GM19328 (cell line): Measurements from ENCODE around the gene MAPKAP1.
A peak's percentile ranks its signal among the peaks of the same experiment; 100 is the strongest.

Experiments
- ATAC-seq: cut with Tn5 transposase; IDR thresholded peaks from one replicate; pipeline ENCODE4 v1.9.1; 2021; ENCODE audit warnings: mild to moderate bottlenecking, moderate library complexity; ENCODE audit not compliant: unreplicated experiment

Gene MAPKAP1

DNA sequence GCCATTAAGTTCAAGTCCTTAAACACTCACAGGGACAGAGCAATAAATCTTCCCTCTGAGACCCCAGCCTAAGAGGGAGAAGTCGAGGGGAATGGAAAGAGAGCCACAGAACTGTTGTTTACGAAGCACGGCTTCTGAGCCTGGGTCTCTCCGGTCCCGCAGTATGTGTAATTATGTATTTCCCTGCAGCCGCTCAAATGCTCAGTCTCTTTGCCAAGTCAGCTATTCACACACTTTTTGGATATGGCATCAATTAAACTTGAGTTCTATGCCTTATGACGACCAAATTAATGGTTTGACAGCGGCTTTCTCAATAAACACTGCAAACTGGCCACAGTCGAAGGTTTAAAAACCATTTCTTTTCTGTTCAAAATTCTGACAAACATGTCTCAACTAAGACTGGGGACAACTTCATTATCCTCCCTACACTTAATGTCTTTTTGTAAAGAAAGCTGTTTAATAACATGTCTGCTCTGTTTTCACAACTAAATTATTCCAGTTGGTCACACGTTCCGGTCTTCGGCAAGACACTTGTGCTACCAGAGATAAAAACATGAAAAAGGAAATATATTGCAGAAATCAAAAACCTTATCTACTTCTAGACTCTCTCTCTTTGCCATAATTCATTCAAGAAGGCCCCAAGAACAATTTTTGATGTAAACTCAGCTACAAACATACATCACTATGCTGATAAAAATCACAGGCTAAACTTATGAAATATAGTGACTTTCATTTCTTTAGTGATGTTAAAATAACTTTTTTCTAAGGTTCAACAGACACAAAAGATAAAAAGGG is 242.2 kb downstream of the MAPKAP1 start:
- no peak for ATAC-seq

DNA sequence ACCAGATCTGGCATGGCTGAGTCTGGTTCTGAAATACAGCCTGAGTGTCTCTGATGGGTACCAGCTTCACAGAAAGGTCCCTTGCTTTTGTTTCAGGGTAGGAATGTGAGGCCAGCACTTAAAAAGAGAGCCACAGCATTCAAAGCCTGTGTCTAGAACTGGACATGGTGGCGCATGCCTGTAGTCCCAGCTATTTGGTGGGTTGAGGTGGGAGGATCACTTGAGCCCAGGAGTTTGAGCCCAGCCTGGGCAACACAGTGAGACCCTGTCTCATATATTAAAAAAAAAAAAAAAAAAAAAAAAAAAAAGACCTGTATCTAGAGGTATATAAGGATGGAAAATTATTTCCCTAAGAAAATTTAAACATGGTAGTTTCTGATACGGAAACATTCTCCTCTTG is 243.1 kb downstream of the MAPKAP1 start:
- no peak for ATAC-seq

DNA sequence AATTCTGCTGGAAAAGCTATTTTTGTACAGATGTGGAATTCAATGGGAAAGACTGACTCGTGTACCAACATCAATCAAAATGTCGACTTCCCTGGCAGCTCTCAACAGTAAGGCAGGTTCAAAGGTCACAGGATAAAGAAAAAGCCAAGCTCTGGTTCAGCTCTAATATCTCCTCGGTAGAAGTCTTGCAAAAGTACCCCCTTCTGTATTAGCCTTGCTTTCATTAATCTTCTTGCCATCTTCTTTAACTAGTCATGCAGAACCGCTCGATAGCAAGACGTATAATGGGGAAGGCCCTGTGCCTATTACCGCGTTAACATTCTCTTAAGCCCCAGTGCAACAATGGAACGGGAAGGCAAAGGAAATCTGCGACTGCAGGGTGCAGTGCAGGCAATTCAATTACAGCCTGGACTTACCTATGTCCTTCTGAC is 244.1 kb downstream of the MAPKAP1 start:
- ATAC-seq, result no peak

DNA sequence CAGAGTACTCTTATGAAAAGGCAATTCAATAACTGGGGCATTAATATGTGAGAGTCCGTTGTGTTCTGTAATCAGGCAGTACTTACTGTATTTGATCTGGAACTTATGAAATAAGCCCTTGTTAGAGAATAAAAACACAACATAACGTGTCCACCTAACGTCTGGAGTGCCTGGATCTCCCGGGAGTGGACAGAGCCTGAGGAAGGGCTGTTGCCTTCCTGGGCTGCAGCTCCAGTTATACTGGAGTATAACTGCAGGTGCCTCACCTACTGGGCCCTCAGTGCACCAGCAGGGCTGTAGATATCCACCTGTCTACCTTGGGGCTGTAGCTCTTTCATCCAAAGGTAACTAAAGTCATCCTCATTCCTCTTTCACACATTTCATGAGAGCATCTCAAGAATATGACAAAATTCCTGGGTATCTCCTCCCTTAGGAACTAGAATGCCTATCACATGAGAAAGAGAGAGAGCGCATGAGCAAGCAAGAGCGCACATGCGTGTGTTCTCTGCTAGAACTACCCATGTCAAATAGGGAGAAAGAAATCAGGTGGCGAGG is 245.3 kb downstream of the MAPKAP1 start:
- ATAC-seq, result no peak

DNA sequence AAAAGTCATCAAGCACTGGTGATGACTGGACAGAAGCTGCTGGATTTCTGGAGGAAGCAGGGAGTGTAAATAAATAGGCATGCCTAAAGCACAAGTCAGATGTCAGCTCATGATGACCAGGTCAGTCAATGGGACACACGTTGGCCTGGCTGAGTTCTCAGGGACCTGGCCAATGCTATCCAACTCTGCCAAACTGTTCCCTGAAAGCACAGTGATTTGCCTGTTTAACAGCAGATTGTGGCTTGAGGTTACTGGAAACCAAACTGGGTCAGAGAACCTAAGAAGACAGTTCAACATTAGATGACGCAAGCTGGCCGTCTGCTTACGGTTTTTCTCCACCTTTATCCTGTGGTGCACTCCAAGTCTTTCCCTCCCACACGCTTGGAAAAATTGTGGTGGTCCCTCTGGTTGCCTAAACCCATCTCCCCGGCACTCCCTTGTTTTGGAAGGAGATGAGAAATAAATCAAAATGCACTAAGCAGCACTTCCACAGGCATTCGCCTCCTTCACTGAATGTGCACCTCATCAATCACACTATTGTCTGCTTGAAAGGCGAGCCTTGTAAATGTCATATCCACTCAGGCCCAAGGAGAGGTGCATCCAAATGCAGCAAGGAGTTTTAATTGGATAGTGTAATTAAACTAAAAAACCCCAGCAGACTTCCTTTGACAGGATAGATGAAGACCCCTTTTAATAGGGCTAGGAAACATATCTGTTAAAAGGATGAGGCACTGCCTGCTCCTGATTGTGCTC is 245.9 kb downstream of the MAPKAP1 start:
- ATAC-seq, result no peak

DNA sequence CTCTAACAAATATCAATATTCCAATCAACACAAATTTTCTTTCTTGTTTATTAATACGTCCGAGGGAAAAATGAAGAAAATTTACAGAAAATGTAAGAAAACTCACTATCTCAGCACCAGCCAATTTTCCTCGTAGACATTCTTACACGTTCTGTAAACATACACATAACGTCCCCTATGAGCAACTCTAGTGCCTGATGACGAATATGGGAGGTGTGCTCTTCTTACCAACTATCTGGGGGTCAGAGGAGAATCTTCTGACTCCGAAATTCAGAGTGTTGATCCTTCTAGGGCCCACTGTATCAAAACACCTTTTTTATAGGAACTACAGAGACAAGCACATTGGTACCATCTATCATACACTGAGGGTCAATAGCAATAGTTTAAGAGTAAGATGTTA is 246.7 kb downstream of the MAPKAP1 start:
- no peak for ATAC-seq

DNA sequence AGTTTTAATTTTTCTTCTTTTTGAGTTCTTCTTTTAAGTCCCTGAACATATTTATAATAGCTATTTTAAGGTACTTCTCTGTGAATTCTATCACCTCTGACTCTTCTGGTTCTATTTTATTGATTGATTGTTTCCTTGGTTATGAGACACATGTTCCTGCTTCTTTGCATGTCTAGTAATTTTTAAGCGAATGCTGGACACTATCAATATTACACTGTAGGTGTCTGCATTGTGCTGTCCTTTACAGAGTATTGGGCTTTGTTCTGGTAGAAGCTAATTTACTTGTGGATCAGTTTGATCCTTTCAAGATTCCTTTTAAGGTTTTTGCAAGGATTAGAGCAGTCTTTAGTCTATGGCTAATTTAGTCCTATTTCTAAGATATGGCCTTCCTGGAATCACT is 249.7 kb downstream of the MAPKAP1 start:
- no peak for ATAC-seq

DNA sequence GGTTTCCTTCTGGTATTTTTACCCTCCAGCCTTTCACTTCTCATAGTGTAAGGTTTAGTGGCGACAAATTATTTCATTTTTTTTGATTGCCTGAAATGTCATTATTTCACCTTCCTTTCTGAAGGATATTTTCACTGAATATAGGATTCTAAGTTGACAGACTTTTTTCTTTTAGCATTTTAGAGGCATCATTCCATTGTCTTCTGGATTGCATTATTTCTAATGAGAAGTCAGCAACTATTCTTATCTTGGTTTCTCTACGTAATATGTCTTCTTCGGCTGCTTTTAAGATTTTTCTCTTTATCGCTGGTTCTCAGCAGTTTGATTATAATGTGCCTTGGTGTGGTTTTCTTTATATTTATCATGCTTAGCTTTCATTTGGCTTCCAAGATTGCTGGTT is 251.1 kb downstream of the MAPKAP1 start:
- no peak for ATAC-seq

DNA sequence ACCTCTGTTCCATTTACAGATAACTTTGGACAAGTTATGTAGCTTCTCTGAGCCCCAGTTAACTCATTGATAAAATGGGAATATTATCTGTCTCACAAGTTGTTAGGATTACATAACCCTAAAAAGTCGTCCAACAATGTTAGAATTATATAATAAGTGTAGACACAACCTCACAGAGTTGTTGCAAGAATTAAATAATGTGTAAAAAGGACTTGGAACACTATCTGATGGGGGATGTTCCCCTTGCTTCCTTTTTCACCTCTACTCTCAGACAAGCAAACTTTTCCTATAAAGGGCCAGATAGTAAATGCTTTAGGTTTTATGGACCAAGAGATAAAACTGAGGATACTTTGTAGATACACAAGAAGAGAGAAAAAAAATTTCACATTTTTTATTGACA is 251.9 kb downstream of the MAPKAP1 start:
- ATAC-seq, result no peak

DNA sequence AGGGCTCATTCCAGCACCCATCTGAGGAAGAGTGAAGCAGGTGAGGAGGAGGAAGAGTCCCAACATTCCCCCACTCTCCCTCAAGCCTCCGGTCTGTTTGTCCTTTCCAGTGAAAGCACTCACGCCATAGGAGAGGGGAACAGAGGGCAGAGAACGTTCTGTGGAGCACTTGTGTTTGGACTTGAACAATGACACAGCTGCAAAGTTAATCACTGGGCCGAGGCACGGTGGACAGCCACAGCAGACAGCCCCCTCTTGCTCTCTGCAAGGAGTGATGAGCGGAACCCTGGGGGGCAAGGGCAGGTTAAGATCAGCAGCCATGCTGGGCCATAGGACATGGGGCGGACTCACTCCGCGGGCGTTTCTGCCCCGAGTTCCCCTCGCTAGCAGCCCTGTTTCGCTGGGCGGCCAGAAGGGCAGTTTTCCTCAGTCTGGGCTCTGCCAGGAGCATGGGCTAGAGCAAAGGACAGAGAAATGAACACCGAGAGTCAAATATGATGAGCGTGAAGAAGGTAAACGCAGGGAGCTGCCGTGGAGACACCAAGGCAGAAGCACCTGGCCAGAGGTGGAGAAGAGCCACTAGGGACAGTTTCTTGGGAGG is 259.7 kb downstream of the MAPKAP1 start:
- no peak for ATAC-seq

DNA sequence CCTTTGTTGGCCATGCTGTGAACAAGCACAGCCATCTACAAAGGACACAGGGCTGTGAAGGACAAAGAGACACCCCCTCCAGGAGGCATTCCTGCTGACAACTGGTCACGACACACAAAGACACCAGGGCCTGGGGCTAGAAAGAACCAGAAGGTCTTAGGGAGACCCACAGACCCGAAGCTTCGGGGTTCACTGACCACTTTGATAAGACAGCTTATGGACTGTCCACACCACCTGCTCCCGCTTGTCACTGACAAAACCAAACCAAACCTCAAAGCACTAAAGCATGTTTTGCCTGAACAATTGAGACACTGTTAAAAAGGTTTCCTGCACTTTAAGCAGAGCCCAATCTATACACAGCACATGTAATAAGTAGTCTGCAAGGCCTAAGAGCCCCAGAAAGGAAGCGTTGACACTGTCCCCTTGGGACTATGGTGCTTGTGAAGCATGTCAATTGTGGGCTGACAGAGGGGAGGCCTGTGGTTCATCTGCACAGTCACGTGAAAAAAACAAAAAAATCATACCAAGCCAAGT is 260.4 kb downstream of the MAPKAP1 start:
- peak; percentile 89 for ATAC-seq

DNA sequence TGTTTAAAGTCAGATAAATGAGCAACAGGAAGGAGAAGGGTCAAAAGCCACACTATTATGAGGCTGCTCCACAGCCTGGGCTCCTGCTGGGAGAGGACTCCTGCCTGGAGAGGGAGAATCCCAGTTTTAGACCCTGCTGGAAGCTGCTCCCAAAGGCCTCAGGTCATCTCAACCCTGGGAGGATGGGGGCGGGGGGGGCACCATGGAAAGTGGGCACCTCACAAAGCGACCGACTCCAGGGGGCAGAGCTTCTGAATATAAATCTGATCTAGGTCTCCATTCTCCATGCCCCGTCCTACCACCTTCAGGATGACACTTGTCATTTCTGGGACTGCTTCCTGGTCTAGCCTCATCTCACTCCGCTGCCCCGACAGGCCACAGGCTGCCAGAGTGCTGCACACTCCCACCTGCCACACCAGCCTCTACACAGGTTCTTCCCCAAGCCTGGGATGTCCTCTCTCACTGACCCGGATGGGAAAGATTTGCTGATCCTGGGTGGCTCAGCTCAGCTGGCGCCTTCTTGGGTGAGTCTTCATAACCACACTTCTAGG is 262.0 kb downstream of the MAPKAP1 start:
- no peak for ATAC-seq

DNA sequence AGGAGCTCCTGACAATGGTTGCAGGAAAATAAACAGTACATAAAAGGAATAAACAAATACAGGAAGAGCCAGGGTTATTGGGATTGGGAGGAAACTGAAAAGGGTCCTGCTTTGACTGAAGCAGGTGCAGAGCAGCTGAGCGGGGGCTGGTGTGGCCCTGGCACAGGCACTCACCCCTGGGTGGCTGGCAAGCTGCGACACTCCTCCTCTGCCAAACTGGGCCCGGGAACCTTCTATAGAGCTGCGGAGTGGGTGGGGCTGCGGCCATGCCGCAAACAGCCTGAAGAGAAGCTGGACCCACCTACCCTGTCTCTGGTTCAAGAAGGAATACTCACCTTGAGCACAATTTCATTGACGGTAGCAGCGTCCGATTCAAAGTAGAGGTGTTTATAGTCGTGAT is 262.8 kb downstream of the MAPKAP1 start:
- no peak for ATAC-seq

DNA sequence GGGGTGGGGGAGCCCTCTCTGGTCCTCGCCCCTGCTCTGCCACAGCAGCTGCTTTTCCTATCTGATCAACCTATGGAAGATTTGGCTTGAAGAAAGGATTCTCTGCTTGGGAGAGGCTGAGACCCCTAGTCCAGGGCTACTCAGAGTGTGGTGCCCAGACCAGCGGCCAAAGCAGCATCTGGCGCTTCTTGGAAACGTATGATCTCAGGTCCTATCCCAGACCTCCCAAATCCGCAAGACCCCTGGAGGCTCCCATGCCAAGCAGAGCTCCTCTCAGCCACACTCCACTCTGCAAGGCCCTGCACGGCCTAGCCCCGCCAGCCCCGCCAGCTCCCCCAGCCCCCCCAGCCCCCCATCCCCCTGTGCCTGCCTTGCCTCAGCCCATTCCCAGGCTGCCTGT is 263.6 kb downstream of the MAPKAP1 start:
- ATAC-seq, result no peak

DNA sequence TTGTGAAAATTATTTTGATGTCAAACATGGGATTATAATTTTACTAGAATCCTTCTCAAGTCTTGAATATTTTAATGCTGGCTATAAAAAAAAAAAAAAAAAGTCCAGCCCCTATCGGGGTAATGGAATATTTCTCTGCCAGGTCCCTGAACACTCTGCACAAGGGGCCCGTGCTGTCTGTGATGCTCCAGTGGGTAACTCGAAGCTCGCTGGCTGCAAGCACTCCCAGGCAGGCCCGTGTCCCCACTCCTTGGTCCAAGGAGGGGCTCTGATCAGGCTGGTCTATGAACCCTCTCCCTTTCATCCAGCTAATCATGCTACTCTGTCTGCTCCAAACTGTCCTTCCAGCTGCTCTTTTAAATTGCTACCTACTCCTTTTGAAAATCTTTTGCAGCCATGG is 264.6 kb downstream of the MAPKAP1 start:
- no peak for ATAC-seq

DNA sequence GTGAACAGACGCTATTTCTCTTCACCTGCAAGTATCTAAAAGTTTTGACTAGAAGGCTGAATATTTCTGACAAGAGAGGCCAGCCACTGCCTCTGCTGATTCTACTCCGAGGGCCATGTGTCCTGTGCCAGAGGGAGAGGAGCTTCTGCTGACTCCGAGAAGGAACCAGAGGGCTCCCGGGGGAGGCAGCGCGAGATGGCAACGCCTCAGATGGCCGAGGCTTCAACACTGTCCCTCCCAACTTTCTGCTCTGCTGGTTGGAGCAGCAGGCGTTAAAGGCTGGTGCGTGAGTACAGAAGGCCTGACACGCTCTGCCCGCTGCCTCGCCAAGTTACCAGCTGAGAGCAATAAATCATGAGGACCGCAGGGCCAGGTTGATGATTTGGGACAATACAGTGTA is 266.6 kb downstream of the MAPKAP1 start:
- ATAC-seq, result no peak

DNA sequence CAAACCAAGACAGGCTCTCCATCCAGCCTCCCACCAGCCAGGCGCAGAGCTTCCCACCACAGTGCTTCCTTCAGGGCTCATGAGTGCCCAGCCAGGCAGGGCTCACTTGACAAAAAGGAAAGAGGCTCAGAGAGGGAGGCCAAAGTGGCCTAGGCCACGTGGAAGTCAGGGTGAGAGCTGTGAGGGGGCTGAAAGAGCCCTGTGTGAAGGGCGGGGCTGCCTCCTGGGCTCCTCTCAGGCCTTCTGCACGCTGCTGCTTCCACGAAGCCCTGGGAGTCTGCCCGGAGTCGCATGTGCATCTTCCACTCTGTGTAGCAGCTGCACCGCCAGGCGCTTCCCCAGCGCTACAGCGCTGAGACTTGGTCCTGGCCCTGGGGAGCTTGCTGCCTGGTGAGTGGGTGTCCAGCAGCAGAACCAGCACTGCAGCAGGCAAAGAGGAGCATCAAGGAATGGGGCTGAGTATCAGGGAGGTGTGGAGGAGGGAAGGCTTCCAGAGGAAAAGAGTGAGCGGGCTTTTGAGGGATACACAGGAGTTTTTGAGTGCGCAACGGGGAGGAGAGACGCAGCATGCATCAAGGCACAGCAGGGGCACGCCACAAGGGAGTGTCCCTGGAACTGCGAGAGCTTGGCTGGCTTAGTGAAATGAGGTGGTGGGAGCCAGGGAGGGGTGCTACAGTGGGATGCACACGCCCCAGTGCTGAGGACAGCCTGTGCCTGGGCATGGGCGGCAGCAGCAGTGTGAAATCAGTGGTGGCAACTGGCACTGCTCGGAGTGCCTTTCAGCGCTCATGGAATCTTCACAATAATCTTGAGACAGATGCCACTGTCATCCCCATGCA is 267.4 kb downstream of the MAPKAP1 start:
- ATAC-seq, result no peak

DNA sequence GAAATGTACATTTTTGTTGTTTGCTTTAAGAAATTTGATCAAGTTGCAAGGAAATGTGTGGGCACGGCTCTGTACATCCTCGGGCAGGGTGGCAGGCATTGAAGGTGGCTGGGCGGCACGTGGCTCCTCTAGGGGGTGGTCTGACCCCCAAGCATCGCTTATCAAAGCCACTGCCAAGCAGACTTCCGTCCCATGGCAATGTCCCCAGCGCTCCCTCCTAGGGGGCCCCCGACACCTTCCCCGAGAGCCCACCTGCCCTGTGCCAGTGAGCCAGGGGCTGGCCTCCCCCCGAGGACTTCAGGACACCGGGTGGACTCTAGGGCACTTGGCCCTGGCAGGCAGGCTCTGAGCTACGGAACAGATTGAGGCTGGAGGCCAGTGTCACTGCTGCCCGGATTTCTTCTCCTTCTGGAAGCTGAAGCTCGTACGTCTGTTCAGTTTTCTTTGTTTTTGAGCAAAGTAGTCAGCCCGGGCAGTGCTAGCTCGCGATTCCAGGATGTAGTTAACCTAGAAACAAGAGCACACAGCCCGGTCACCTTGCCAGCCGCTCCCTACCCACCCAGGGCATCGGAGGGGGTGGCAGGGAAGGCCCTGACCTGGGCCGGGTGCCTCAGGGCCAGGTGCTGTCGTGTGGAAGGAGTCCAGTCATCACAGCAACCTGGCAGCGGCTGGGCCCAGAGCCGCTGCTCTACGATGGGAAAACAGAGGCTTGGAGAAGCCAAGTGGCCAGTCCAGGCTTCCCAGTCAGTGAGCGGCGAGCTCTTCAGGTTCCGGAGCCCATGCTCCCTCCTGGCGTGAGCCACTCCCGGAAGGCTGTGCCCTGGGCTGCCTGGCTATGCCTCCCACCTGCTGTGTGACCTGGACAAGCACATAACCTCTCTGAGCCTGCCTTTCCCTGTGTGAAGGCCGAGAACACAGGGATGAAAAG is 268.2 kb downstream of the MAPKAP1 start:
- no peak for ATAC-seq

DNA sequence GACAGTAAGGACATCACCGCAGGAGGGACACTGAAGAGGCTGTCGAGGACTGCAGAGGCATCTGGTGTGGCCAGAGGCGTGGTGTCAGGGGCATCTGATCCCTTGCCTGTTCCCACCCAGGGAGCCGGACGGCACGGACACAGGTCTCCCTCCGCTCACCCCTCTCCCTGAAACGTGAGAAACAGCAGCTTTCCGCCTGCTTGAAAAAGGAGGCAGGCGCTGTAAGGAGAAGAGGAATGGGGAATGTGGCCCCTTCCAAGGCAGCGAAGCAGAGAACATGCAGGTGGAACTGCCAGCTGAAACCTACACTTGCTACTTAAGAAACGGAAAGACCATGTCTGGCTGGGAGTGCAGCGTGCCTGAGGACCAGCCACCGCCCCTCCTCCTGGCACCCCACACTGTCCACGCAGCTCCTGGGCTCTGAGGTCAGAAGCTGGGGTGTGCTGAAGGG is 269.2 kb downstream of the MAPKAP1 start:
- no peak for ATAC-seq
